GM12878 (cell line): ENCODE results near the gene FCRLA. TPM values are rescaled to one million over a fixed set of nuclear protein-coding genes. Genes with fewer than 3 reads are reported as not detected.

Experiments
- ATAC-seq: fragments of 200-7000 bp; cut with Tn5 transposase; 3 replicates; pipeline ENCODE4 v1.9.1; 2020; ENCODE audit warnings: mild to moderate bottlenecking, moderate library complexity
- BruUV-seq: library from RNA; stranded (reverse); fragments of 400-500 nt; replicated peaks from 2 replicates; lab custom pipeline; 2021; lab: Mats Ljungman, UMichigan
- CTCF ChIA-PET: fragments of 300-600 bp; sonication (Branson Sonifier 250); formaldehyde crosslinking; extraction: SDS; loops from one replicate; lab custom pipeline; 2021; ENCODE audit warnings: inconsistent platforms; lab: Yijun Ruan, JAX
- POLR2A ChIA-PET: fragments of 350-600 bp; formaldehyde crosslinking; extraction: SDS; loops from one replicate; lab custom pipeline; 2021; ENCODE audit warnings: inconsistent platforms; lab: Charles Lee
- RAD21 ChIA-PET: fragments of 300-600 bp; sonication (Branson Sonifier 250); formaldehyde crosslinking; loops from one replicate; lab custom pipeline; 2023; ENCODE audit warnings: antibody characterized with exemption; ENCODE audit not compliant: unreplicated experiment; lab: Charles Lee
- SMC1A ChIA-PET: fragments of 300-600 bp; sonication (Branson Sonifier 250); formaldehyde crosslinking; loops from one replicate; lab custom pipeline; 2023; ENCODE audit not compliant: unreplicated experiment, uncharacterized antibody; lab: Charles Lee
- DNase-seq: peaks from one replicate; pipeline ENCODE4 v3.0.0-alpha.2; 2011; ENCODE audit warnings: low read depth, low spot score
- FAIRE-seq: peaks from 3 replicates; lab custom pipeline; 2011; peaks lifted over from hg19 to GRCh38; lab: Jason Lieb, UNC
- H2AFZ ChIP-seq: 2 replicates; pipeline ENCODE4 v1.6.0; 2011; ENCODE audit warnings: low read depth, low read length, control low read depth; ENCODE audit not compliant: control insufficient read depth
- H3K27ac ChIP-seq: 2 replicates; pipeline ENCODE4 v1.5.1; 2011; ENCODE audit warnings: control low read depth; ENCODE audit not compliant: control insufficient read depth, insufficient read depth
- H3K27me3 ChIP-seq, 2 experiments: replicated peaks in 1 of 2; 2 replicates each; pipeline versions ENCODE4 v1.6.0 to v1.6.1; 2011; ENCODE audit warnings: low read length in 1 of 2; ENCODE audit not compliant: control insufficient read depth in 2 of 2, insufficient read depth in 2 of 2
- H3K36me3 ChIP-seq, 2 experiments: 2 replicates each; pipeline ENCODE4 v1.5.1; 2011; ENCODE audit warnings: low read length in 1 of 2; ENCODE audit not compliant: control insufficient read depth in 2 of 2, insufficient read depth in 2 of 2
- H3K4me1 ChIP-seq: 2 replicates; pipeline ENCODE4 v1.6.1; 2011; ENCODE audit warnings: mild to moderate bottlenecking, low read length, moderate library complexity, mixed read lengths; ENCODE audit not compliant: control insufficient read depth, insufficient read depth
- H3K4me2 ChIP-seq: 2 replicates; pipeline ENCODE4 v1.6.0; 2011; ENCODE audit warnings: control low read depth; ENCODE audit not compliant: control insufficient read depth, insufficient read depth
- H3K4me3 ChIP-seq: fragments of 200-600 bp; sonication (generic); 2 replicates; pipeline ENCODE4 v1.5.1; 2016
- H3K79me2 ChIP-seq: 2 replicates; pipeline ENCODE4 v1.6.0; 2011; ENCODE audit warnings: low read length; ENCODE audit not compliant: control insufficient read depth, insufficient read depth
- H3K9ac ChIP-seq: 2 replicates; pipeline ENCODE4 v1.8.0; 2011; ENCODE audit warnings: low read length, control low read depth, mixed read lengths; ENCODE audit not compliant: control insufficient read depth, insufficient read depth
- H3K9me3 ChIP-seq: replicated peaks from 3 replicates; pipeline ENCODE4 v1.5.1; 2011; ENCODE audit warnings: mild to moderate bottlenecking, low read length; ENCODE audit not compliant: control insufficient read depth, insufficient read depth
- H4K20me1 ChIP-seq: 2 replicates; pipeline ENCODE4 v1.6.0; 2011; ENCODE audit not compliant: control insufficient read depth, insufficient read depth
- BACH1 ChIP-seq: fragments of 450-650 bp; IDR thresholded peaks from 2 replicates; pipeline ENCODE4 v1.6.1; 2017; ENCODE audit warnings: mild to moderate bottlenecking, borderline replicate concordance
- BHLHE40 ChIP-seq, 2 experiments: fragments of 450-650 bp in 1 of 2; IDR thresholded peaks; 2 replicates each; pipeline ENCODE4 v1.6.1; 2011 to 2017; ENCODE audit warnings: low read depth in 2 of 2, borderline replicate concordance in 1 of 2, improper control_type of control experiment in 1 of 2, low read length in 1 of 2, mild to moderate bottlenecking in 1 of 2
- BRCA1 ChIP-seq: IDR thresholded peaks from 2 replicates; pipeline ENCODE4 v1.6.1; 2011; ENCODE audit warnings: low read depth, low read length, improper control_type of control experiment
- CBFB ChIP-seq: IDR thresholded peaks from 2 replicates; pipeline ENCODE4 v1.6.1; 2016; ENCODE audit warnings: antibody characterized with exemption, low read depth
- DPF2 ChIP-seq: fragments of 450-650 bp; IDR thresholded peaks from 2 replicates; pipeline ENCODE4 v1.6.1; 2017; ENCODE audit warnings: mild to moderate bottlenecking
- EZH2 ChIP-seq: IDR thresholded peaks from 2 replicates; pipeline ENCODE4 v1.6.1; 2012; ENCODE audit warnings: low read depth, mild to moderate bottlenecking, control low read depth, inconsistent platforms, low read length, borderline replicate concordance; ENCODE audit not compliant: control insufficient read depth
- FOXM1 ChIP-seq: IDR thresholded peaks from 2 replicates; pipeline ENCODE4 v1.6.1; 2012; ENCODE audit warnings: low read depth, mild to moderate bottlenecking, inconsistent platforms, low read length, moderate library complexity
- GABPA ChIP-seq: IDR thresholded peaks from 2 replicates; pipeline ENCODE4 v1.6.1; 2014; ENCODE audit warnings: antibody characterized with exemption, low read depth, mild to moderate bottlenecking, inconsistent platforms
- KAT2A ChIP-seq: conservative IDR thresholded peaks from 2 replicates; pipeline ENCODE4 v1.6.1; 2011; ENCODE audit warnings: low read depth, low read length; ENCODE audit not compliant: control insufficient read depth
- MYB ChIP-seq: fragments of 150-350 bp; IDR thresholded peaks from 2 replicates; pipeline ENCODE4 v1.6.1; 2014; ENCODE audit warnings: mild to moderate bottlenecking, low read depth, low read length, borderline replicate concordance
- NR2F1 ChIP-seq: fragments of 450-650 bp; conservative IDR thresholded peaks from 2 replicates; pipeline ENCODE4 v1.6.1; 2017; ENCODE audit warnings: mild to moderate bottlenecking
- POLR2A ChIP-seq: IDR thresholded peaks from 2 replicates; pipeline ENCODE4 v1.6.1; 2011; ENCODE audit warnings: low read depth, mild to moderate bottlenecking, low read length
- POU2F2 ChIP-seq: IDR thresholded peaks from 3 replicates; pipeline ENCODE4 v1.6.1; 2011; ENCODE audit warnings: low read depth, mild to moderate bottlenecking, low read length, borderline replicate concordance
- RAD51 ChIP-seq: fragments of 450-650 bp; IDR thresholded peaks from 2 replicates; pipeline ENCODE4 v1.6.1; 2016; ENCODE audit warnings: moderate library complexity, mild to moderate bottlenecking, inconsistent platforms
- TAF1 ChIP-seq: IDR thresholded peaks from 2 replicates; pipeline ENCODE4 v1.6.1; 2011; ENCODE audit warnings: mild to moderate bottlenecking, low read depth, low read length, borderline replicate concordance
- ZNF384 ChIP-seq: IDR thresholded peaks from 2 replicates; pipeline ENCODE4 v1.6.1; 2012; ENCODE audit warnings: low read depth, mild to moderate bottlenecking, low read length, improper control_type of control experiment, borderline replicate concordance
- ZZZ3 ChIP-seq: IDR thresholded peaks from 2 replicates; pipeline ENCODE4 v1.6.1; 2011; ENCODE audit warnings: low read depth; ENCODE audit not compliant: control insufficient read depth, insufficient read length
- WGBS: methylation state at CpG from one replicate; pipeline ENCODE4 v1.1.6; 2016; ENCODE audit warnings: low lambda C conversion rate; ENCODE audit not compliant: insufficient replicate concordance, insufficient coverage; ENCODE audit errors: missing lambda C conversion rate; 5-methylcytosine and 5-hydroxymethylcytosine counted together
- in situ Hi-C: fragments of 300-500 bp; cut with MboI; formaldehyde crosslinking; loops from 9 replicates; pipeline ENCODE4 v1.14.3; 2018; ENCODE audit warnings: mixed read lengths
- intact Hi-C: fragments of 100-400 bp; cut with micrococcal nuclease; formaldehyde crosslinking; loops from one replicate; pipeline ENCODE4 v1.14.2; 2022; ENCODE audit not compliant: unreplicated experiment
- polyA plus RNA-seq, 11 experiments: library from polyadenylated mRNA; depleted of rRNA in 4 of 11; unstranded in 6 of 11; stranded (reverse) in 5 of 11; fragments of >200 nt; fragmentation: Nextera tagmentation in 4 of 11; fragmentation: Illumina TruSeq in 1 of 11; extraction: Ambion mirVana in 4 of 11; extraction: Trizol in 1 of 11; gene quantifications; 1 replicate in 1 of 11; 2 replicates in 10 of 11; pipeline versions ENCODE4 v1.2.1 to v1.2.3, GENCODE V29; 2011 to 2016; ENCODE audit warnings: inconsistent platforms in 2 of 11, missing spikeins in 2 of 11, low read depth in 1 of 11
- total RNA-seq, 4 experiments: library from RNA; depleted of rRNA in 3 of 4; stranded (reverse); fragments of >200 nt in 3 of 4; fragmentation: Illumina TruSeq in 1 of 4; extraction: Trizol in 1 of 4; gene quantifications; 2 replicates each; pipeline versions ENCODE4 v1.2.1 to v1.2.3, GENCODE V29; 2013 to 2021
- TF ChIP-seq, protein P1 (sequence below): fragments of 450-650 bp; IDR thresholded peaks from 2 replicates; pipeline ENCODE4 v1.6.1; 2018; ENCODE audit warnings: mild to moderate bottlenecking, low read depth, moderate library complexity; ENCODE audit not compliant: partially characterized antibody
- TF ChIP-seq, protein P2 (sequence below): fragments of 450-650 bp; IDR thresholded peaks from 2 replicates; pipeline ENCODE4 v1.6.1; 2017; ENCODE audit warnings: mild to moderate bottlenecking

FCRLA gene
- total and polyA plus RNA-seq, 10 of the 15 experiments (the other 5 are each of a cell fraction or from before 2014, with no cell fraction given): 130 to 714 (median 374) TPM

- RAD21 ChIA-PET: no interaction called here
- CTCF ChIA-PET: no interaction called here
- BruUV-seq: no TSS peak
- H4K20me1 ChIP-seq: no peaks in the 10 kb centered on the region
- DNase-seq: no peak
- no peak for FAIRE-seq
- H3K9me3 ChIP-seq: no peaks in the 10 kb centered on the region
- H3K4me3 ChIP-seq: no peak overlapping the region
- H3K79me2 ChIP-seq: peaks cover 2% of the 10 kb centered on the region; the same call in 1 of the 2 replicates
- no peak overlapping the region for H3K4me2 ChIP-seq
- H3K27ac ChIP-seq: no peak overlapping the region
- in situ Hi-C loops (no loop called here), intact Hi-C loops (no loop called here)
- no peak for ATAC-seq
- no peak overlapping the region for H3K9ac ChIP-seq
- WGBS: 100% methylated on average over 1 of the region's 1 CpG
- no peak overlapping the region for H2AFZ ChIP-seq
- peaks cover 50% of the 10 kb centered on the region for H3K4me1 ChIP-seq
- no peaks in the 10 kb centered on the region for H3K27me3 ChIP-seq
- POLR2A ChIA-PET: interaction anchor here (1.6 kb wide), 1 partner anchor 9 kb away, joined by 4 read pairs; no protein-coding TSS in a partner anchor
- H3K36me3 ChIP-seq: no peaks in the 10 kb centered on the region
- SMC1A ChIA-PET: interaction anchor here (1.0 to 1.3 kb wide), 4 partner anchors 9 to 97 kb away, joined by 3 to 4 read pairs (median 3); no protein-coding TSS in a partner anchor
- TF ChIP-seq BRCA1: no peak
- no peak for TF ChIP-seq EZH2
- TF ChIP-seq, protein P1, sequence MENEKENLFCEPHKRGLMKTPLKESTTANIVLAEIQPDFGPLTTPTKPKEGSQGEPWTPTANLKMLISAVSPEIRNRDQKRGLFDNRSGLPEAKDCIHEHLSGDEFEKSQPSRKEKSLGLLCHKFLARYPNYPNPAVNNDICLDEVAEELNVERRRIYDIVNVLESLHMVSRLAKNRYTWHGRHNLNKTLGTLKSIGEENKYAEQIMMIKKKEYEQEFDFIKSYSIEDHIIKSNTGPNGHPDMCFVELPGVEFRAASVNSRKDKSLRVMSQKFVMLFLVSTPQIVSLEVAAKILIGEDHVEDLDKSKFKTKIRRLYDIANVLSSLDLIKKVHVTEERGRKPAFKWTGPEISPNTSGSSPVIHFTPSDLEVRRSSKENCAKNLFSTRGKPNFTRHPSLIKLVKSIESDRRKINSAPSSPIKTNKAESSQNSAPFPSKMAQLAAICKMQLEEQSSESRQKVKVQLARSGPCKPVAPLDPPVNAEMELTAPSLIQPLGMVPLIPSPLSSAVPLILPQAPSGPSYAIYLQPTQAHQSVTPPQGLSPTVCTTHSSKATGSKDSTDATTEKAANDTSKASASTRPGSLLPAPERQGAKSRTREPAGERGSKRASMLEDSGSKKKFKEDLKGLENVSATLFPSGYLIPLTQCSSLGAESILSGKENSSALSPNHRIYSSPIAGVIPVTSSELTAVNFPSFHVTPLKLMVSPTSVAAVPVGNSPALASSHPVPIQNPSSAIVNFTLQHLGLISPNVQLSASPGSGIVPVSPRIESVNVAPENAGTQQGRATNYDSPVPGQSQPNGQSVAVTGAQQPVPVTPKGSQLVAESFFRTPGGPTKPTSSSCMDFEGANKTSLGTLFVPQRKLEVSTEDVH: no peak
- no peak for TF ChIP-seq MYB
- TF ChIP-seq ZNF384: no peak
- TF ChIP-seq BACH1: no peak
- TF ChIP-seq DPF2: no peak
- TF ChIP-seq POLR2A: no peak
- TF ChIP-seq, protein P2, sequence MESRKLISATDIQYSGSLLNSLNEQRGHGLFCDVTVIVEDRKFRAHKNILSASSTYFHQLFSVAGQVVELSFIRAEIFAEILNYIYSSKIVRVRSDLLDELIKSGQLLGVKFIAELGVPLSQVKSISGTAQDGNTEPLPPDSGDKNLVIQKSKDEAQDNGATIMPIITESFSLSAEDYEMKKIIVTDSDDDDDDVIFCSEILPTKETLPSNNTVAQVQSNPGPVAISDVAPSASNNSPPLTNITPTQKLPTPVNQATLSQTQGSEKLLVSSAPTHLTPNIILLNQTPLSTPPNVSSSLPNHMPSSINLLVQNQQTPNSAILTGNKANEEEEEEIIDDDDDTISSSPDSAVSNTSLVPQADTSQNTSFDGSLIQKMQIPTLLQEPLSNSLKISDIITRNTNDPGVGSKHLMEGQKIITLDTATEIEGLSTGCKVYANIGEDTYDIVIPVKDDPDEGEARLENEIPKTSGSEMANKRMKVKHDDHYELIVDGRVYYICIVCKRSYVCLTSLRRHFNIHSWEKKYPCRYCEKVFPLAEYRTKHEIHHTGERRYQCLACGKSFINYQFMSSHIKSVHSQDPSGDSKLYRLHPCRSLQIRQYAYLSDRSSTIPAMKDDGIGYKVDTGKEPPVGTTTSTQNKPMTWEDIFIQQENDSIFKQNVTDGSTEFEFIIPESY: no peak
- no peak for TF ChIP-seq POU2F2
- TF ChIP-seq RAD51: no peak
- no peak for TF ChIP-seq CBFB
- no peak for TF ChIP-seq FOXM1
- TF ChIP-seq KAT2A: no peak
- no peak for TF ChIP-seq BHLHE40 (IDR thresholded peaks at IDR 0.05; ENCODE audit: borderline replicate concordance in 1 of 2, low read depth in 2 of 2, low read length in 1 of 2)
- TF ChIP-seq NR2F1: no peak
- no peak for TF ChIP-seq ZZZ3
- TF ChIP-seq TAF1: no peak
- no peak for TF ChIP-seq GABPA
These were observed 13.4 kb downstream of the FCRLA start for GRCh38 chr1:161720422-161720821.
